Lower leg skin (tissue), 4 donors: ENCODE data around the gene BOD1L1. TPM values are rescaled to one million over a fixed set of nuclear protein-coding genes. Genes with fewer than 3 reads are reported as not detected.

ENCODE experiments used
- DNase-seq, 2 donors: peaks; one replicate each; pipeline ENCODE4 v3.0.0-alpha.2; 2019; ENCODE audit warnings: low spot score in 2 of 2
- H3K4me3 ChIP-seq: fragments of 200-600 bp; sonication (generic); 2 replicates; pipeline ENCODE4 v1.5.1; 2017; ENCODE audit warnings: mild to moderate bottlenecking, low read depth; ENCODE audit not compliant: poor library complexity, severe bottlenecking
- CTCF ChIP-seq, 3 donors: fragments of 450-650 bp; IDR thresholded peaks; one replicate each; pipeline ENCODE4 v1.5.1; 2016; ENCODE audit warnings: antibody characterized with exemption in 3 of 3, mild to moderate bottlenecking in 3 of 3, moderate library complexity in 2 of 3
- POLR2A ChIP-seq, 2 donors: fragments of 450-650 bp; IDR thresholded peaks; one replicate each; pipeline ENCODE4 v1.6.1; 2016 to 2017; ENCODE audit warnings: antibody characterized with exemption in 2 of 2, mild to moderate bottlenecking in 1 of 2, moderate library complexity in 1 of 2
- WGBS, 2 donors: methylation state at CpG; one replicate each; pipeline ENCODE4 v1.1.5; 2018; 5-methylcytosine and 5-hydroxymethylcytosine counted together
- intact Hi-C: fragments of 100-400 bp; cut with DNase I; formaldehyde crosslinking; loops from one replicate; pipeline ENCODE4 v1.15.0; 2023; ENCODE audit warnings: low total_unique reads
- total RNA-seq, 4 donors: library from RNA; depleted of rRNA; stranded (reverse); fragments of >200 nt; gene quantifications; one replicate each; pipeline ENCODE4 v1.1.0, GENCODE V29; 2016

Gene BOD1L1
- total RNA-seq, 4 donors from 2014 or later, result 25.3 to 32.7 (median 30.6) TPM

- WGBS, 2 donors, result 96% methylated on average over 4 of the region's 4 CpGs
- no peak for DNase-seq
- intact Hi-C loops, result no loop called here
- H3K4me3 ChIP-seq, result no peak overlapping the region
- TF ChIP-seq CTCF (IDR thresholded peaks at IDR 0.05) (no peak), POLR2A (IDR thresholded peaks at IDR 0.05) (no peak)
Measured at GRCh38 chr4:13616597-13616996, 10.9 kb downstream of the BOD1L1 start.

GRCh38 chr4:13615161-13615560 is 12.4 kb downstream of the BOD1L1 start:
- no peak for DNase-seq
- intact Hi-C loops, result no loop called here
- H3K4me3 ChIP-seq, result no peak overlapping the region
- TF ChIP-seq CTCF (IDR thresholded peaks at IDR 0.05) (no peak), POLR2A (IDR thresholded peaks at IDR 0.05) (no peak)
- WGBS, 2 donors, result 70 to 83% methylated on average over 3 of the region's 3 CpGs

GRCh38 chr4:13612569-13612968 is 15.0 kb downstream of the BOD1L1 start:
- no peak overlapping the region for H3K4me3 ChIP-seq
- 82 to 90% methylated on average over 4 of the region's 4 CpGs for WGBS, 2 donors
- DNase-seq, result no peak
- intact Hi-C loops, result no loop called here
- TF ChIP-seq CTCF (IDR thresholded peaks at IDR 0.05), result no peak
- no peak for TF ChIP-seq POLR2A (IDR thresholded peaks at IDR 0.05)

- no peak for TF ChIP-seq CTCF (IDR thresholded peaks at IDR 0.05)
- TF ChIP-seq POLR2A (IDR thresholded peaks at IDR 0.05), result no peak
- WGBS, 2 donors, result 65 to 70% methylated on average over 3 of the region's 3 CpGs
- no peak overlapping the region for H3K4me3 ChIP-seq
- intact Hi-C loops, result no loop called here
- DNase-seq, result no peak
Measured at GRCh38 chr4:13611283-13611842, 16.2 kb downstream of the BOD1L1 start.

GRCh38 chr4:13605330-13605729 is 22.2 kb downstream of the BOD1L1 start:
- DNase-seq, result no peak
- 94 to 97% methylated on average over 1 of the region's 1 CpG for WGBS, 2 donors
- no peak overlapping the region for H3K4me3 ChIP-seq
- intact Hi-C loops, result no loop called here
- TF ChIP-seq POLR2A (IDR thresholded peaks at IDR 0.05) (no peak), CTCF (IDR thresholded peaks at IDR 0.05) (no peak)

GRCh38 chr4:13601848-13602247 is 25.7 kb downstream of the BOD1L1 start:
- H3K4me3 ChIP-seq, result no peak overlapping the region
- TF ChIP-seq POLR2A (IDR thresholded peaks at IDR 0.05) (no peak), CTCF (IDR thresholded peaks at IDR 0.05) (no peak)
- DNase-seq, result no peak
- 98 to 100% methylated on average over 2 of the region's 2 CpGs for WGBS, 2 donors
- intact Hi-C loops, result no loop called here
